HG03175 (cell line): ENCODE results near the gene GPR132.
"Not testable (repeated sequence)": the region's sequence is repeated elsewhere in the genome, so short reads cannot be mapped to it uniquely, and the experiment has no call there.

Source experiments
- ATAC-seq: cut with Tn5 transposase; IDR thresholded peaks from one replicate; pipeline ENCODE4 v1.9.1; 2021; ENCODE audit warnings: mild to moderate bottlenecking, moderate library complexity; ENCODE audit not compliant: unreplicated experiment

Gene GPR132

GRCh38 chr14:105045710-105046326 lies 19.4 kb downstream of the GPR132 start:
- peak; percentile 72 for ATAC-seq

GRCh38 chr14:105043641-105044040 lies 21.6 kb downstream of the GPR132 start:
- ATAC-seq, result no peak

- no peak for ATAC-seq
These were observed 22.4 kb downstream of the GPR132 start for GRCh38 chr14:105042813-105043212.

DNA sequence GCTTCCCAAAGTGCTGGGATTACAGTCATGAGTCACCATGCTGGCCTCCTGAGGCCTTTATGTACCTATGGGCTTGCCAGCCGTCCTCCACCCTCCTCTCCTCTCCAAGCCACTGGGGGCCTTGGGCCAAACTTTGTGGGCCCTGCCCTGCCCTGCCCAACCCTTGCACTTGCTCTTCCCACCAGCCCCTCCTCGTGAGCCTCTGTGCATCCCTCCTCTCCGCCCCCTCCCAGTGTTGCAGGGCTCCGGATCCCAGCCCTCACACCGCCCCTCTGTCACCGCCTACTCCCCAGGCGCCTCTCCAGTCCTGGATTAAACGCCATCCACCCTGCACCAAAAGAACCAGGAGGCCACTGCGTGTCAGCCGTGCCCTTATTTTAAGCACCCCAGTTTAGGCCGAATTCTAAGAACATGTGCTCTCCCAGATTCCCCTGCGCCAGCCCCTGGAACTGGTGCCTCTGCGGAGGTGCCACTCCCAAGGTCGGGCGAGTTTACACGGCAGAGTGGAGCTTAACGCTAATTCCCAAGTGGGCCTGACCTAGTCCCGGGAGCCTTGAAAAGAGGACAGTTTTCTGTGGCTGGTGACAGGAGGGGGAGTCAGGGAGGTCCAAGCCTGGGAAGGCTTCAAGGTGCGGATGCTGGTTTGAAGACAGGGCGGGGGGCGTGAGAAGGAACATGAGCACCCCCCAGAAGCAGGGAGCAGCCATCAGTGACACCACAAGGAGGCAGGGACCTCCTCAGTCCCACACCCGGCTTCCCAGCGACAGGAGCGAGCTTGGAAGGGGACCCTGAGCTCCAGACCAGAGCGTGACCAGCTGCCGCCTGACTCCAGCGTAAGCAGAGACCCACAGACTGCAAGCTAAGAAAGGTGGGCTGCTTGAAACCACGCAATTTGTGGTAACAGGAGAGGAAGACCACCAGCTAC lies 23.1 kb downstream of the GPR132 start:
- no peak for ATAC-seq

DNA sequence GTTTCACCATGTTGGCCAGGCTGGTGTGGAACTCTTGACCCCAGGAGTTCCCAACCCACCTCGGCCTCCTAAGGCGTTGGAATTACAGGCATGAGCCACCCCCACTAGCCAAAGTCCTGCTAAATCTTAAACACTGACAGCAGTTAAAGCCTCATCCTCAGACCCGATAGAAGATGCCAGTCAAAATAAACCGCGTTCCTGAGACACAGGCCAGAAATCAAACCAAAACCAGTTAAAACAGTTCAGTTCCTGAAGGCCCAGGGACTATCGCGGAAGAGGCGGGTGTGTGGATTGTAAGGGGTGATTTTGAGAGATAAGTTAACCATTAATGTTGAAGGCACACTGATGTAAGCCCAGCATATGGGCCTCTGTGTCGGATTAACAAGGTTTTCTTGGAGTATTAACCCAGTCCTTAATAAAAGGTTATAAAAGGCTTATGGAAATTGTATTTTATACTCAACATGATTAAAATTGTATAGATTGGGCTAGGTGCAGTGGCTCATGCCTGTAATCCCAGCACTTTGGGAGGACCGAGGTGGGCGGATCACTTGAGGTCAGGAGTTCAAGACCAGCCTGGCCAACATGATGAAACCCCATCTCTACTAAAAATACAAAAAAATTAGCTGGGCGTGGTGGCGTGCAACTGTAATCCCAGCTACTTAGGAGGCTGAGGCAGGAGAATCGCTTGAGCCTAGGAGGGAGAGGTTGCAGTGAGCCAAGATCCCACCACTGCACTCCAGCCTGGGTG lies 25.6 kb downstream of the GPR132 start:
- ATAC-seq, result no peak

- ATAC-seq, result not testable (repeated sequence)
These were observed 29.6 kb downstream of the GPR132 start for GRCh38 chr14:105035616-105036015.

DNA sequence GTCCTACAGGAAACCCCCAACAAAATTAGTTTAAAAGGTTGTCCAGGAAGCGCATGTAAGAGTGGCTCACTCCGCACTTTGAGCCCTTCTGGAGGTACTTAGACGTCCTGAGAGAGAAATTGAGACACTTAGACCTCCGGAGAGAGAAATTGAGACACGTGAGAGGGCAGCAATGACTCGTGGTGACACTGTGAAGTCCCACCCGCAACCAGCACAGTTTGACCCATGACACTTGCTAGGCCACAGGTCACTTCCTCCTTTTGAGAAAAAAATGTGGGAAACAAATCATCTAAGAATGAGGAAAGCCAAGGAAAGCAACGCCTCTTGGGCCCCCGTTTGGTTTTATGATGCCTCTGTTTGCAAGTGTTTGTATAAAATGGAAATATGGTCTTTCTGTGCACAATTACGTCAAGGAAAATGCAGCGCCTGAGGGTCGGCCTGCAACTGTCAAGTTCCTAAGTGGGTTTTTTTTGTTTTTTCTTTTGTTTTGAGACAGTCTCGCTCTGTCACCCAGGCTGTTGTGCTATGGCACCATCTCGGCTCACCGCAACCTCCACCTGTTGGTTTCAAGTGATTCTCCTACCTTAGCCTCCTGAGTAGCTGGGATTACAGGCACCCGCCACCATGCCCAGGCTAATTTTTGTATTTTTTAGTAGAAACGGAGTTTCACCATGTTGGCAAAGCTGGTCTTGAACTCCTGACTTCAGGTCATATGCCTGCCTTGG lies 30.8 kb downstream of the GPR132 start:
- no peak for ATAC-seq

- not testable (repeated sequence) for ATAC-seq
These were observed 31.8 kb downstream of the GPR132 start for GRCh38 chr14:105033412-105033900.

DNA sequence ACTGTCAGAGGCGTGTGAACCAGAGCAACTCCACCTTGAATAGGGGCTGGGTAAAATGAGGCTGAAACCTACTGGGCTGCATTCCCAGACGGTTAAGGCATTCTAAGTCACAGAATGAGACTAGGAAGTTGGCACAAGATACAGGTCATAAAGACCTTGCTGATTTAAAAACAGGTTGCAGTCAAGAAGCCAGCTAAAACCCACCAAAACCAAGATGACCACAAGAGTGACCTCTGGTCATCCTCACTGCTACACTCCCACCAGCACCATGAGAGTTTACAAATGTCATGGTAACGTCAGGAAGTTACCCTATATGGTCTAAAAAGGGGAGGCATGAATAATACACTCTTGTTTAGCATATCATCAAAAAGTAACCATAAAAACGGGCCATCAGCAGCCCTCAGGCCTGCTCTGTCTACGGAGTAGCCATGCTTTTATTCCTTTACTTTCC lies 32.8 kb downstream of the GPR132 start:
- ATAC-seq, result not testable (repeated sequence)

GRCh38 chr14:105030836-105031396 lies 34.3 kb downstream of the GPR132 start:
- ATAC-seq, result no peak

DNA sequence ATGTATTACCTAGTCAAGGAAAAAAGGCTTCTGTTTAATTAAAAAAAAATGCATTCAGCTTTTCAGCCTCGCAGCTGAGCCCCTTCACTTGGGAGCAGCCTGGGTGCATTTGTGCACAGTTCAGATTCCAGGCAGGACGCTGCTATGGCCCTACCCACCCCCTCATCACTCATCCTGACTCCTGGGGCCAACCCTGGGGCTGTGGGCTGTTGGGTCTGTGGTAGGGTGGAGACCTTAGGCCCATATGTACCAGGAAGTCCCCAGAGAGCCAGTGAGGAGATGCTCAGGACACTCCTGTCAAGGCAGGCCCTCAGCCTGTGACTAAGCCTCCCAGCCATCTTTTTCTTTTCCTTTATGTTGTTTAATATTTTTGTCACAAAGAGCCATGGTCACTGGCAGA lies 35.0 kb downstream of the GPR132 start:
- ATAC-seq, result no peak

GRCh38 chr14:105029402-105029801 lies 35.8 kb downstream of the GPR132 start:
- no peak for ATAC-seq

- ATAC-seq, result no peak
These were observed 36.8 kb downstream of the GPR132 start for GRCh38 chr14:105028251-105028927.

- ATAC-seq, result not testable (repeated sequence)
These were observed 37.5 kb downstream of the GPR132 start for GRCh38 chr14:105027718-105028117.

DNA sequence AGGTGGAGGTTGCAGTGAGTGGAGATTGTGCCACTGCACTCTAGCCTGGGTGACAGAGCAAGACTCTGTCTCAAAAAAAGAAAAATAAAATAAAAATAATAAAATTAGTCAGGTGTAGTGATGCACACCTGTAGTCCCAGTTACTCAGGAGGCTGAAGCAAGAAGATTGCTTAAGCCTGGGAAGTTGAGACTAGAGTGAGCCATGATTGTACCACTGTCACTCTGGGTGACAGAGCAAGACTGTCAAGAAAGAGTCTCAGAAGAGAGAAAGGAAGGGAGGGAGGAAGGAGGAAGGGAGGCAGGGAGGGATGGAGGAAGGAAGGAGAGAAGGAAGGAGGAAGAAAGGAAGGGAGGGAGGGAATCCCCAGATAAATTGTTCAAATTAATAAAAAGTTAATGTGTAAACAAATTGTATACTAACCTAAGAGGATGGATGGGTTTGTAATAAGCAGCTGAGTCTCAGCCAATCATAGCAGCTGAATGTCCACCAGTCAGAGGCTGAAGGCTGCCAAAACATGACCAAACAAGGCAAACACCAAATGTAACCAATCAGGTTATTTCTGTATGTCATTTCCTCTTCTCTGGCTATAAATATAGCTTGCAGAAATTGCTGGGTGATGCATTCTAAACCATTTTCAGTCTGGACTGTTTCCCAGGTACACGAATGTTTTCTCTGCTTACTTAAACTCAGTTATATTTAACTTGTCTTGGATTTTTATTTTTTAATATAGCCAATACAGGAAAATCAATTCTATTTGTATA lies 38.2 kb downstream of the GPR132 start:
- ATAC-seq, result no peak

GRCh38 chr14:105026033-105026785 lies 39.0 kb downstream of the GPR132 start:
- ATAC-seq, result no peak

GRCh38 chr14:105025429-105025828 lies 39.8 kb downstream of the GPR132 start:
- no peak for ATAC-seq

DNA sequence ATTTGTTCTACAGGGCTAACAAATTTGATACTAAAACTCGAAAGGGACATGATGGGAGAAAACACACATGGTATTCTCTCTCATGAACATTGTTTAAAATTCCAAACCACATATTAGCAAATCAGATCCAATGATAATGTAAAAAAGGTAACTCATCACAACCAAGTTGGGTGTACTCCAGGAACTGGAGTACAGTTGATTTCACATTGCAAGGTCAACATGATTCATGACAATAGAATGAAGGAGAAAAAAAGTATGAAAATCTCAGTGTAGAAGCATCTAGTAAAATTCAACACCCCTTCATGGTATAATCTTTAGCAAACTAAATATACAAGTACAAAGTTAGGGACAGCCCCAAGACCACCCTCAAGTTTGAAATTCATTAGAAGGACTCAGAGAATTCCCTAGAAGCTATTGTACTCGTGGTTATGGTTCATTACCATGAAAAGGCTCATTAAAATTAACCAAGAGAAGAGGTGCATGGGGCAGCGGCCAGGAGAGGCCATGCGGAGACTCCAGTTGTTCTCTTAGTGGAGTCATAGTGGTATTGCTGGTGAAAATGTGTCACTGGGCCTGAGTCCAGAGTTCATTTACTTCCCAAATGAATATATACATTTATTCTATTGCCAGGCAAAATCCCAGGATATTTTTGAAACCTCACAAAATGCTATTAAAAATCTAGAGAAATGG lies 41.3 kb downstream of the GPR132 start:
- ATAC-seq, result no peak
